DOHH2 (cell line): Measurements from ENCODE around the gene PATL2.

Experiments
- H3F3A ChIP-seq: fragments of 200-600 bp; sonication (generic), shearing (Covaris generic); 2 replicates; pipeline ENCODE4 v1.6.0; 2016; ENCODE audit warnings: antibody characterized with exemption, mild to moderate bottlenecking; ENCODE audit not compliant: control insufficient read depth, insufficient read depth
- H3K27ac ChIP-seq: fragments of 200-600 bp; sonication (generic); 2 replicates; pipeline ENCODE4 v1.5.1; 2014; ENCODE audit warnings: low read depth, mild to moderate bottlenecking, low read length, moderate library complexity
- H3K27me3 ChIP-seq: fragments of 200-600 bp; sonication (generic); 2 replicates; pipeline ENCODE4 v1.6.1; 2014; ENCODE audit warnings: mild to moderate bottlenecking, low read length, mixed read lengths; ENCODE audit not compliant: control insufficient read depth
- H3K36me3 ChIP-seq: fragments of 200-600 bp; sonication (generic); 2 replicates; pipeline ENCODE4 v1.6.1; 2014; ENCODE audit warnings: mild to moderate bottlenecking, low read length, moderate library complexity, mixed read lengths; ENCODE audit not compliant: control insufficient read depth
- H3K4me1 ChIP-seq: fragments of 200-600 bp; sonication (generic); 2 replicates; pipeline ENCODE4 v1.6.1; 2014; ENCODE audit warnings: mild to moderate bottlenecking, low read length, mixed read lengths; ENCODE audit not compliant: control insufficient read depth
- H3K4me2 ChIP-seq: fragments of 200-600 bp; sonication (generic); 2 replicates; pipeline ENCODE4 v1.6.0; 2014; ENCODE audit warnings: mild to moderate bottlenecking, low read length, moderate library complexity
- H3K4me3 ChIP-seq: fragments of 200-600 bp; sonication (generic); 2 replicates; pipeline ENCODE4 v1.5.1; 2014; ENCODE audit warnings: mild to moderate bottlenecking, low read length, mixed read lengths
- H3K79me2 ChIP-seq: fragments of 200-600 bp; sonication (generic); 2 replicates; pipeline ENCODE4 v1.6.1; 2014; ENCODE audit warnings: mild to moderate bottlenecking, low read length, mixed read lengths; ENCODE audit not compliant: control insufficient read depth
- H3K9me2 ChIP-seq: fragments of 200-600 bp; sonication (generic); replicated peaks from 2 replicates; pipeline ENCODE4 v1.6.1; 2014; ENCODE audit warnings: mild to moderate bottlenecking, low read length, mixed read lengths; ENCODE audit not compliant: control insufficient read depth
- H3K9me3 ChIP-seq: fragments of 200-600 bp; sonication (generic); 2 replicates; pipeline ENCODE4 v1.6.1; 2014; ENCODE audit warnings: antibody characterized with exemption, low read length, mixed read lengths; ENCODE audit not compliant: control insufficient read depth, insufficient read depth
- H4K20me1 ChIP-seq: fragments of 200-600 bp; sonication (generic); 2 replicates; pipeline ENCODE4 v1.6.0; 2014; ENCODE audit warnings: low read depth, mild to moderate bottlenecking, antibody characterized with exemption, low read length, moderate library complexity; ENCODE audit not compliant: control insufficient read depth, insufficient read depth
- EZH2phosphoT487 ChIP-seq: fragments of 200-600 bp; sonication (generic); IDR thresholded peaks from 2 replicates; pipeline ENCODE4 v1.6.1; 2017; ENCODE audit warnings: borderline replicate concordance, mild to moderate bottlenecking, antibody characterized with exemption, low read length, moderate library complexity, mixed read lengths
- TF ChIP-seq, protein P1 (sequence below): fragments of 200-600 bp; sonication (generic); IDR thresholded peaks from one replicate; pipeline ENCODE4 v1.5.1; 2014; ENCODE audit warnings: antibody characterized with exemption, mild to moderate bottlenecking, low read depth, low read length; ENCODE audit not compliant: poor library complexity, severe bottlenecking

PATL2 gene

DNA sequence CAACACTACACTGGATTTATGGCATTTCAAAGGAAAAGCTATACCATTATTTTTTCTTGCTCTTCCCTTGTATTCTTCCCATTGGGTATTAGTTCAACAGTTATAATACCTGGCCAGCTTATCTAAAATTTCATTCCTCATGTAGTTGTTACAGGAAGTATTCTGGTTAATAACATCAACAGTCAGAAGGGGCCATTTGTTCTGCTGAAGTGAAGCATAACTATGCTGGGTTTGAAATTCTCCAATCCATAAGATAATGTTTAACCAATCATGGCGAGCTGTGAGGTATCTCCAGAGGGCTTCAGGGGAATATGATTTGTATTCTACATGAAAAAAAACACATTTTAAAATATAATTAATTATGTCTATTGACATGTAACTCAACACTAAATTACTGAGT, 91.0 kb downstream of the PATL2 start:
- H3K4me2 ChIP-seq: no peak overlapping the region
- no peak overlapping the region for H3K27ac ChIP-seq
- H4K20me1 ChIP-seq: no peaks in the 10 kb centered on the region
- no peaks in the 10 kb centered on the region for H3K27me3 ChIP-seq
- H3K36me3 ChIP-seq: peaks cover 52% of the 10 kb centered on the region
- no peaks in the 10 kb centered on the region for H3K9me2 ChIP-seq
- H3K79me2 ChIP-seq: no peaks in the 10 kb centered on the region
- H3K9me3 ChIP-seq: no peaks in the 10 kb centered on the region
- no peak overlapping the region for H3K4me3 ChIP-seq
- H3K4me1 ChIP-seq: no peaks in the 10 kb centered on the region
- H3F3A ChIP-seq: 0 out of 2 replicates have a peak, but pooled peaks cover 3% of the 10 kb centered on the region
- no peak for TF ChIP-seq EZH2phosphoT487
- TF ChIP-seq, protein P1, sequence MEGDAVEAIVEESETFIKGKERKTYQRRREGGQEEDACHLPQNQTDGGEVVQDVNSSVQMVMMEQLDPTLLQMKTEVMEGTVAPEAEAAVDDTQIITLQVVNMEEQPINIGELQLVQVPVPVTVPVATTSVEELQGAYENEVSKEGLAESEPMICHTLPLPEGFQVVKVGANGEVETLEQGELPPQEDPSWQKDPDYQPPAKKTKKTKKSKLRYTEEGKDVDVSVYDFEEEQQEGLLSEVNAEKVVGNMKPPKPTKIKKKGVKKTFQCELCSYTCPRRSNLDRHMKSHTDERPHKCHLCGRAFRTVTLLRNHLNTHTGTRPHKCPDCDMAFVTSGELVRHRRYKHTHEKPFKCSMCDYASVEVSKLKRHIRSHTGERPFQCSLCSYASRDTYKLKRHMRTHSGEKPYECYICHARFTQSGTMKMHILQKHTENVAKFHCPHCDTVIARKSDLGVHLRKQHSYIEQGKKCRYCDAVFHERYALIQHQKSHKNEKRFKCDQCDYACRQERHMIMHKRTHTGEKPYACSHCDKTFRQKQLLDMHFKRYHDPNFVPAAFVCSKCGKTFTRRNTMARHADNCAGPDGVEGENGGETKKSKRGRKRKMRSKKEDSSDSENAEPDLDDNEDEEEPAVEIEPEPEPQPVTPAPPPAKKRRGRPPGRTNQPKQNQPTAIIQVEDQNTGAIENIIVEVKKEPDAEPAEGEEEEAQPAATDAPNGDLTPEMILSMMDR: no peak

DNA sequence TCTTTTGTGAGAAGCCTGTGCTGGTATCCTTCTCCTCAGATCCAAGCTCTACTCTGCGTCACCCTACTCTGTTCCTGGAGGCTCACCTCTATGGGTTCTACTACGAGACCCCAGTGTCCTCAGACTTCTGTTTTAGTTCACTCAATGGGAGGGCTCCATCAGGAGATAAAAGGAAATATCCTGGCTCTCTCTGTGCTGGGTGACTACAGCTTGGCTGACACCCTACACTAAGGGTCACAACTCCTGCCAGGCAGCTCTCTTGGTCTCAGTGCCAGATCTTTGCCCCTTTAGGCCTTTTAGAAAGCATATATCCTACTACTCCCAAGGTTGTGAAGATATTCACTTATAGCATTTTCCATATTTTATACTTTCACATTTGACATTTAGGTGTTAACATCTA, 94.1 kb downstream of the PATL2 start:
- no peaks in the 10 kb centered on the region for H4K20me1 ChIP-seq
- H3K4me3 ChIP-seq: no peak overlapping the region
- TF ChIP-seq, protein P1: no peak
- no peak for TF ChIP-seq EZH2phosphoT487
- H3K9me3 ChIP-seq: no peaks in the 10 kb centered on the region
- peaks cover 46% of the 10 kb centered on the region for H3K36me3 ChIP-seq
- H3K4me1 ChIP-seq: no peaks in the 10 kb centered on the region
- H3K27ac ChIP-seq: no peak overlapping the region
- H3F3A ChIP-seq: no peaks in the 10 kb centered on the region
- H3K9me2 ChIP-seq: no peaks in the 10 kb centered on the region
- H3K79me2 ChIP-seq: no peaks in the 10 kb centered on the region
- no peak overlapping the region for H3K4me2 ChIP-seq
- no peaks in the 10 kb centered on the region for H3K27me3 ChIP-seq
